Lung (tissue), 12 donors: Measurements from ENCODE around the gene PRR5L. TPM values are rescaled to one million over a fixed set of nuclear protein-coding genes. Genes with fewer than 3 reads are reported as not detected.

Source experiments
- ATAC-seq: fragments of 200-7000 bp; cut with Tn5 transposase; one replicate; pipeline ENCODE4 v1.9.1; 2020; ENCODE audit warnings: moderate number of reproducible peaks; ENCODE audit not compliant: insufficient read depth, low FRiP score
- DNase-seq, 3 donors: peaks; one replicate each; pipeline ENCODE4 v3.0.0-alpha.2; 2013 to 2017
- H3K27ac ChIP-seq, 2 donors: one replicate each; pipeline ENCODE4 v1.5.1; 2013; ENCODE audit warnings: mild to moderate bottlenecking in 2 of 2, moderate library complexity in 2 of 2, control low read depth in 1 of 2, inconsistent platforms in 1 of 2, low read depth in 1 of 2, low read length in 1 of 2
- H3K27me3 ChIP-seq, 3 donors: one replicate each; pipeline ENCODE4 v1.5.1; 2013; ENCODE audit warnings: low read length in 2 of 3; ENCODE audit not compliant: control insufficient read depth in 3 of 3, insufficient read depth in 3 of 3
- H3K36me3 ChIP-seq, 4 donors: one replicate each; pipeline ENCODE4 v1.5.1; 2013; ENCODE audit warnings: low read length in 4 of 4, mild to moderate bottlenecking in 1 of 4, moderate library complexity in 1 of 4; ENCODE audit not compliant: control insufficient read depth in 4 of 4, insufficient read depth in 4 of 4
- H3K4me1 ChIP-seq, 5 donors: one replicate each; pipeline ENCODE4 v1.5.1; 2013; ENCODE audit warnings: low read length in 5 of 5, mild to moderate bottlenecking in 2 of 5, moderate library complexity in 1 of 5; ENCODE audit not compliant: control insufficient read depth in 5 of 5, insufficient read depth in 5 of 5
- H3K4me3 ChIP-seq: one replicate; pipeline ENCODE4 v1.5.1; 2013; ENCODE audit warnings: mild to moderate bottlenecking, control low read depth, moderate library complexity
- H3K9ac ChIP-seq, 2 donors: one replicate each; pipeline ENCODE4 v1.5.1; 2013; ENCODE audit warnings: low read length in 2 of 2, control low read depth in 1 of 2; ENCODE audit not compliant: insufficient read depth in 1 of 2
- H3K9me3 ChIP-seq, 4 donors: one replicate each; pipeline ENCODE4 v1.5.1; 2013; ENCODE audit warnings: low read length in 3 of 4, mild to moderate bottlenecking in 1 of 4, moderate library complexity in 1 of 4; ENCODE audit not compliant: control insufficient read depth in 4 of 4, insufficient read depth in 3 of 4
- WGBS, 2 donors: extraction: QIAGEN DNeasy Blood & Tissue Kit; methylation state at CpG; one replicate each; pipeline ENCODE4 v1.1.7; 2013; 5-methylcytosine and 5-hydroxymethylcytosine counted together
- polyA plus RNA-seq, 2 donors: library from polyadenylated mRNA; stranded (reverse); fragments of 200-250 nt; gene quantifications; one replicate each; pipeline ENCODE4 v1.2.1, GENCODE V29; 2013
- total RNA-seq, 2 donors: library from RNA; depleted of rRNA in 1 of 2; stranded (reverse); fragments of >200 nt in 1 of 2; gene quantifications; one replicate each; pipeline ENCODE4 v1.2.1, GENCODE V29; 2014 to 2021
- TF ChIP-seq, protein P1 (sequence below): IDR thresholded peaks from 2 replicates; pipeline ENCODE4 v1.5.1; 2012; ENCODE audit warnings: mild to moderate bottlenecking; ENCODE audit errors: control extremely low read depth, extremely low read depth
- donor health status: control.
- donor health status: control.
- donor health status: Bipolar disorder and iron deficiency.
- donor health status: healthy.
- donor health status: DM: yes; HTN: yes; CAD: no.

The PRR5L gene
- total and polyA plus RNA-seq, 4 donors, result 6.3 to 27.5 (median 9.0) TPM

GRCh38 chr11:36379653-36380052 lies 83.6 kb downstream of the PRR5L start:
- 95 to 100% methylated on average over 3 of the region's 3 CpGs for WGBS, 2 donors
- peaks cover 0 to 1% (median 0%) of the 10 kb centered on the region in 4 donors for H3K9me3 ChIP-seq
- no peak for ATAC-seq

GRCh38 chr11:36380296-36381014 lies 84.4 kb downstream of the PRR5L start:
- ATAC-seq, result no peak
- Histone ChIP-seq H3K27me3 (peaks cover 0 to 27% (median 22%) of the 10 kb centered on the region in 3 donors), H3K4me3 (no peak overlapping the region), H3K9ac (no peak overlapping the region), H3K9me3 (peaks cover 0 to 1% (median 0%) of the 10 kb centered on the region in 4 donors), H3K36me3 (no peaks in the 10 kb centered on the region), H3K27ac (no peak overlapping the region), H3K4me1 (peaks cover 0 to 22% (median 3%) of the 10 kb centered on the region in 5 donors)
- DNase-seq, result no peak
- WGBS, 2 donors, result 71 to 77% methylated on average over 9 of the region's 9 CpGs
- TF ChIP-seq, protein P1, sequence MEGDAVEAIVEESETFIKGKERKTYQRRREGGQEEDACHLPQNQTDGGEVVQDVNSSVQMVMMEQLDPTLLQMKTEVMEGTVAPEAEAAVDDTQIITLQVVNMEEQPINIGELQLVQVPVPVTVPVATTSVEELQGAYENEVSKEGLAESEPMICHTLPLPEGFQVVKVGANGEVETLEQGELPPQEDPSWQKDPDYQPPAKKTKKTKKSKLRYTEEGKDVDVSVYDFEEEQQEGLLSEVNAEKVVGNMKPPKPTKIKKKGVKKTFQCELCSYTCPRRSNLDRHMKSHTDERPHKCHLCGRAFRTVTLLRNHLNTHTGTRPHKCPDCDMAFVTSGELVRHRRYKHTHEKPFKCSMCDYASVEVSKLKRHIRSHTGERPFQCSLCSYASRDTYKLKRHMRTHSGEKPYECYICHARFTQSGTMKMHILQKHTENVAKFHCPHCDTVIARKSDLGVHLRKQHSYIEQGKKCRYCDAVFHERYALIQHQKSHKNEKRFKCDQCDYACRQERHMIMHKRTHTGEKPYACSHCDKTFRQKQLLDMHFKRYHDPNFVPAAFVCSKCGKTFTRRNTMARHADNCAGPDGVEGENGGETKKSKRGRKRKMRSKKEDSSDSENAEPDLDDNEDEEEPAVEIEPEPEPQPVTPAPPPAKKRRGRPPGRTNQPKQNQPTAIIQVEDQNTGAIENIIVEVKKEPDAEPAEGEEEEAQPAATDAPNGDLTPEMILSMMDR, result no peak

More at GRCh38 chr11:36379653-36380052, 83.6 kb downstream of the PRR5L start:
- Histone ChIP-seq H3K27me3 (peaks cover 0 to 31% (median 30%) of the 10 kb centered on the region in 3 donors), H3K27ac (no peak overlapping the region), H3K4me1 (peaks cover 0 to 14% (median 0%) of the 10 kb centered on the region in 5 donors), H3K9ac (no peak overlapping the region), H3K36me3 (no peaks in the 10 kb centered on the region), H3K4me3 (no peak overlapping the region)
- TF ChIP-seq, protein P1, result no peak
- DNase-seq, result no peak

GRCh38 chr11:36381015-36381360 lies 84.9 kb downstream of the PRR5L start:
- H3K9me3 ChIP-seq, result peaks cover 0 to 1% (median 0%) of the 10 kb centered on the region in 4 donors
- H3K36me3 ChIP-seq, result no peaks in the 10 kb centered on the region
- no peak overlapping the region for H3K9ac ChIP-seq
- H3K27me3 ChIP-seq, result peaks cover 0 to 23% (median 19%) of the 10 kb centered on the region in 3 donors
- ATAC-seq, result no peak
- TF ChIP-seq, protein P1, result no peak
- WGBS, 2 donors, result 57 to 66% methylated on average over 4 of the region's 4 CpGs
- no peak overlapping the region for H3K27ac ChIP-seq
- H3K4me1 ChIP-seq, result peaks cover 0 to 25% (median 7%) of the 10 kb centered on the region in 5 donors
- DNase-seq, result no peak
- no peak overlapping the region for H3K4me3 ChIP-seq

DNA sequence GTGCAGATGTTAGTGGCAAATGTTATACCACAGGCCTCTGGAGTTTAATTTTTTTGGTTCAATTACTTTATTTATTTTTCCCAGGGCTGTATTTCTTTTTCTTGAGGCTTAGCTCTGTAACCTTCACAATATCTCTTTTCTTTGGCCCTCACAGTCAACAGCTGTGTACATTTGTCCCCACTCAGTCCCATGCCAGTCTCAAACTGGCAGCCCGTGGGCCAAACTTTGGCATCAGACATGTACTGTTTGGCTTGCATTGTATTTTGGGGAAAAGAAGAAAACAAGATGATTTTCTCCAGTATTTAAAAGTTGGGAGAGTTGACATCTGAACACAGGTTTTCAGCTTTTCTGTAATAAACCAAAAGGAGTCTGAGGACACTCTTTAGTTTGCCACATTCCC lies 87.1 kb downstream of the PRR5L start:
- 62 to 89% methylated on average over 1 of the region's 1 CpG for WGBS, 2 donors
- H3K4me3 ChIP-seq, result no peak overlapping the region

More for the DNA sequence above, 87.1 kb downstream of the PRR5L start:
- no peak for DNase-seq
- ATAC-seq, result no peak
- peaks cover 0 to 1% (median 0%) of the 10 kb centered on the region in 4 donors for H3K9me3 ChIP-seq
- TF ChIP-seq, protein P1, result no peak
- peaks cover 0 to 34% (median 1%) of the 10 kb centered on the region in 5 donors for H3K4me1 ChIP-seq
- no peaks in the 10 kb centered on the region for H3K36me3 ChIP-seq
- H3K9ac ChIP-seq, result no peak overlapping the region
- H3K27me3 ChIP-seq, result peaks cover 0 to 14% (median 8%) of the 10 kb centered on the region in 3 donors
- H3K27ac ChIP-seq, result no peak overlapping the region
